CD1c-positive myeloid dendritic cell (primary cell): ENCODE results near the gene MX1.
"Not testable (repeated sequence)": the region's sequence is repeated elsewhere in the genome, so short reads cannot be mapped to it uniquely, and the experiment has no call there.

ENCODE experiments used
- DNase-seq: peaks from one replicate; pipeline ENCODE4 v3.0.0-alpha.2; 2016; ENCODE audit errors: extremely low spot score

Gene MX1

GRCh38 chr21:41407541-41408460 is 18.2 kb upstream of the MX1 start:
- DNase-seq = no peak

GRCh38 chr21:41410361-41410760 is 15.7 kb upstream of the MX1 start:
- DNase-seq = no peak

GRCh38 chr21:41410767-41411448 is 15.1 kb upstream of the MX1 start:
- DNase-seq = no peak

- DNase-seq = no peak
These were observed 14.5 kb upstream of the MX1 start for GRCh38 chr21:41411449-41412089.

- DNase-seq = not testable (repeated sequence)
These were observed 8.5 kb upstream of the MX1 start for GRCh38 chr21:41417505-41417904.

- no peak for DNase-seq
These were observed 7.6 kb upstream of the MX1 start for GRCh38 chr21:41418393-41418792.

GRCh38 chr21:41418956-41419680 is 6.9 kb upstream of the MX1 start:
- no peak for DNase-seq

- DNase-seq = peak; percentile 93
These were observed 5.8 kb upstream of the MX1 start for GRCh38 chr21:41419921-41420862.

- not testable (repeated sequence) for DNase-seq
These were observed 5.0 kb upstream of the MX1 start for GRCh38 chr21:41420998-41421397.

GRCh38 chr21:41422546-41423304 is 3.3 kb upstream of the MX1 start:
- no peak for DNase-seq

- not testable (repeated sequence) for DNase-seq
These were observed 2.8 kb upstream of the MX1 start for GRCh38 chr21:41423305-41423636.

- DNase-seq = no peak
These were observed 468 bp upstream of the MX1 start for GRCh38 chr21:41425588-41425953.

- DNase-seq = no peak
These were observed 801 bp downstream of the MX1 start for GRCh38 chr21:41426676-41427404.

GRCh38 chr21:41427556-41427955 is 1.5 kb downstream of the MX1 start:
- no peak for DNase-seq

- no peak for DNase-seq
These were observed 2.3 kb downstream of the MX1 start for GRCh38 chr21:41428311-41428710.

- no peak for DNase-seq
These were observed 2.8 kb downstream of the MX1 start for GRCh38 chr21:41428847-41429246.

GRCh38 chr21:41429305-41429704 is 3.3 kb downstream of the MX1 start:
- no peak for DNase-seq

- no peak for DNase-seq
These were observed 4.0 kb downstream of the MX1 start for GRCh38 chr21:41429925-41430491.
